WI38 (cell line): ENCODE measurements around the gene CACNA1D.

Experiments used
- H3K4me3 ChIP-seq: 2 replicates; pipeline ENCODE4 v1.5.1; 2011; ENCODE audit warnings: low read depth, mild to moderate bottlenecking, control low read depth, low read length
- TF ChIP-seq, protein P1 (sequence below): IDR thresholded peaks from 2 replicates; pipeline ENCODE4 v1.5.1; 2012; ENCODE audit warnings: low read depth, mild to moderate bottlenecking, control low read depth, low read length

The CACNA1D gene

GRCh38 chr3:53773611-53774368 is 279.4 kb downstream of the CACNA1D start:
- TF ChIP-seq, protein P1, sequence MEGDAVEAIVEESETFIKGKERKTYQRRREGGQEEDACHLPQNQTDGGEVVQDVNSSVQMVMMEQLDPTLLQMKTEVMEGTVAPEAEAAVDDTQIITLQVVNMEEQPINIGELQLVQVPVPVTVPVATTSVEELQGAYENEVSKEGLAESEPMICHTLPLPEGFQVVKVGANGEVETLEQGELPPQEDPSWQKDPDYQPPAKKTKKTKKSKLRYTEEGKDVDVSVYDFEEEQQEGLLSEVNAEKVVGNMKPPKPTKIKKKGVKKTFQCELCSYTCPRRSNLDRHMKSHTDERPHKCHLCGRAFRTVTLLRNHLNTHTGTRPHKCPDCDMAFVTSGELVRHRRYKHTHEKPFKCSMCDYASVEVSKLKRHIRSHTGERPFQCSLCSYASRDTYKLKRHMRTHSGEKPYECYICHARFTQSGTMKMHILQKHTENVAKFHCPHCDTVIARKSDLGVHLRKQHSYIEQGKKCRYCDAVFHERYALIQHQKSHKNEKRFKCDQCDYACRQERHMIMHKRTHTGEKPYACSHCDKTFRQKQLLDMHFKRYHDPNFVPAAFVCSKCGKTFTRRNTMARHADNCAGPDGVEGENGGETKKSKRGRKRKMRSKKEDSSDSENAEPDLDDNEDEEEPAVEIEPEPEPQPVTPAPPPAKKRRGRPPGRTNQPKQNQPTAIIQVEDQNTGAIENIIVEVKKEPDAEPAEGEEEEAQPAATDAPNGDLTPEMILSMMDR: no peak
- H3K4me3 ChIP-seq: no peak overlapping the region

GRCh38 chr3:53774414-53774813 is 280.0 kb downstream of the CACNA1D start:
- TF ChIP-seq, protein P1: no peak
- H3K4me3 ChIP-seq: no peak overlapping the region

DNA sequence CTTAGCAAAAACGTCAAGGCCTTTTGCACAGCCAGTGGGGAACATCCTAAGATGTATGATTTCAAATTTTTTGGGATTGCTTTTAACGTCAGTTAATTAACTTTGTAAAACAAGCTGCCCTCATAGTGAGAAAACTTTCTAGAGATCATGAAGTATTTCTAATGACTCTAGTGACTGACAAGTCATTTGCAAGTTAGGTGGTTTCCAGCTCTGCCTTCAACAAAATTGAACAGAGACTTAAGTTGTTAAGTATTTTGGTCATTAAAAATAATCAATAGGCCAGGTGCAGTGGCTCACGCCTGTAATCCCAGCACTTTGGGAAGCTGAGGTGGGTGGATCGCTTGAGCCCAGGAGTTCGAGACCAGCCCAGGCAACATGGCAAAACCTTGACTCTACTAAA is 280.6 kb downstream of the CACNA1D start:
- TF ChIP-seq, protein P1: no peak
- no peak overlapping the region for H3K4me3 ChIP-seq

GRCh38 chr3:53775834-53776251 is 281.4 kb downstream of the CACNA1D start:
- TF ChIP-seq, protein P1: no peak

GRCh38 chr3:53776494-53777101 is 282.2 kb downstream of the CACNA1D start:
- TF ChIP-seq, protein P1: no peak
- no peak overlapping the region for H3K4me3 ChIP-seq

More at GRCh38 chr3:53775834-53776251, 281.4 kb downstream of the CACNA1D start:
- H3K4me3 ChIP-seq: no peak overlapping the region

GRCh38 chr3:53777468-53777867 is 283.1 kb downstream of the CACNA1D start:
- TF ChIP-seq, protein P1: no peak
- no peak overlapping the region for H3K4me3 ChIP-seq

GRCh38 chr3:53778153-53778552 is 283.7 kb downstream of the CACNA1D start:
- H3K4me3 ChIP-seq: no peak overlapping the region
- TF ChIP-seq, protein P1: no peak
